ENCODE results near the gene ZNF451. TPM values are rescaled to one million over a fixed set of nuclear protein-coding genes. Genes with fewer than 3 reads are reported as not detected.
A peak's percentile ranks its signal among the peaks of the same experiment; 100 is the strongest.

ZNF451 gene
- polyA plus RNA-seq, 1 of the 3 experiments (the other 2 are of a cell fraction): 8.5 TPM

DNA sequence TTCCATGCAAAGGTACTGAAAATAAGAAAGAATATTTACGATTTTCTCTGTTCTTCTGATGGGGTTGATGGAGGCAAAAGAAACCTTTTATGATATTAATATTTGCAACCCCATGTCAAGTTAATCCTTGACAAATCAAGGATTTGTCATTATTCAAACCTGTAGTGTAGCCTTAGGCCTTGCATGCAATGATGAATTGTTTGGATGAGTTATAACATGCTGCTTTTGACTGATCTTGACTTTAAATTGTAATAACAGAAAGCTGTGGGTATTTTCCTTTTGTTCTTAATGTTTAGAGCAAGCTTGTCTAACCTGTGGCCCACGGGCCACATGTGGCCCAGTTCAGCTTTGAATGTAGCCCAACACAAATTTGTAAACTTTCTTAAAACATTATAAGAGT lies 69.1 kb downstream of the ZNF451 start:
- Histone ChIP-seq H3K27ac (ENCODE audit: low read depth in 2 of 2, low read length in 1 of 2) (0 out of 4 replicates have a peak overlapping the region, but pooled peaks of 1 of the 2 experiments have one; percentile 45), H3K9me3 (no peaks in the 10 kb centered on the region), H3K9me2 (no peaks in the 10 kb centered on the region), H3K9ac (no peak overlapping the region), H3K4me1 (ENCODE audit: control insufficient read depth in 1 of 2, insufficient read depth in 2 of 2, low read depth in 1 of 2, low read length in 1 of 2) (no peaks in the 10 kb centered on the region; a peak in 1 of 4 replicates), H3K36me3 (replicated peaks in 1 of 2; ENCODE audit: control insufficient read depth in 1 of 2, insufficient read depth in 2 of 2, low read length in 1 of 2) (peaks cover 35 to 64% of the 10 kb centered on the region in 2 experiments), H4K20me1 (ENCODE audit: insufficient read depth) (no peaks in the 10 kb centered on the region), H3K4me2 (no peak overlapping the region), H2AFZ (ENCODE audit: low read depth) (no peak overlapping the region), H3F3A (replicated peaks; ENCODE audit: insufficient read depth) (peaks cover 21% of the 10 kb centered on the region), H3K79me2 (ENCODE audit: insufficient read depth) (no peaks in the 10 kb centered on the region), H3K4me3 (ENCODE audit: low read depth in 2 of 2, low read length in 1 of 2) (no peak overlapping the region), H3K27me3 (ENCODE audit: insufficient read depth) (no peaks in the 10 kb centered on the region)
- POLR2A ChIA-PET: no interaction called here
- CTCF ChIA-PET: interaction anchor here (0.9 kb wide), 1 partner anchor 135 kb away, joined by 3 read pairs; no protein-coding TSS in a partner anchor
- 95% methylated on average over 2 of the region's 2 CpGs for WGBS (ENCODE audit: low lambda C conversion rate)
- DNase-seq: no peak
- TF ChIP-seq, protein P1, sequence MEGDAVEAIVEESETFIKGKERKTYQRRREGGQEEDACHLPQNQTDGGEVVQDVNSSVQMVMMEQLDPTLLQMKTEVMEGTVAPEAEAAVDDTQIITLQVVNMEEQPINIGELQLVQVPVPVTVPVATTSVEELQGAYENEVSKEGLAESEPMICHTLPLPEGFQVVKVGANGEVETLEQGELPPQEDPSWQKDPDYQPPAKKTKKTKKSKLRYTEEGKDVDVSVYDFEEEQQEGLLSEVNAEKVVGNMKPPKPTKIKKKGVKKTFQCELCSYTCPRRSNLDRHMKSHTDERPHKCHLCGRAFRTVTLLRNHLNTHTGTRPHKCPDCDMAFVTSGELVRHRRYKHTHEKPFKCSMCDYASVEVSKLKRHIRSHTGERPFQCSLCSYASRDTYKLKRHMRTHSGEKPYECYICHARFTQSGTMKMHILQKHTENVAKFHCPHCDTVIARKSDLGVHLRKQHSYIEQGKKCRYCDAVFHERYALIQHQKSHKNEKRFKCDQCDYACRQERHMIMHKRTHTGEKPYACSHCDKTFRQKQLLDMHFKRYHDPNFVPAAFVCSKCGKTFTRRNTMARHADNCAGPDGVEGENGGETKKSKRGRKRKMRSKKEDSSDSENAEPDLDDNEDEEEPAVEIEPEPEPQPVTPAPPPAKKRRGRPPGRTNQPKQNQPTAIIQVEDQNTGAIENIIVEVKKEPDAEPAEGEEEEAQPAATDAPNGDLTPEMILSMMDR (IDR thresholded peaks at IDR 0.05): no peak
- TF ChIP-seq, protein P2, sequence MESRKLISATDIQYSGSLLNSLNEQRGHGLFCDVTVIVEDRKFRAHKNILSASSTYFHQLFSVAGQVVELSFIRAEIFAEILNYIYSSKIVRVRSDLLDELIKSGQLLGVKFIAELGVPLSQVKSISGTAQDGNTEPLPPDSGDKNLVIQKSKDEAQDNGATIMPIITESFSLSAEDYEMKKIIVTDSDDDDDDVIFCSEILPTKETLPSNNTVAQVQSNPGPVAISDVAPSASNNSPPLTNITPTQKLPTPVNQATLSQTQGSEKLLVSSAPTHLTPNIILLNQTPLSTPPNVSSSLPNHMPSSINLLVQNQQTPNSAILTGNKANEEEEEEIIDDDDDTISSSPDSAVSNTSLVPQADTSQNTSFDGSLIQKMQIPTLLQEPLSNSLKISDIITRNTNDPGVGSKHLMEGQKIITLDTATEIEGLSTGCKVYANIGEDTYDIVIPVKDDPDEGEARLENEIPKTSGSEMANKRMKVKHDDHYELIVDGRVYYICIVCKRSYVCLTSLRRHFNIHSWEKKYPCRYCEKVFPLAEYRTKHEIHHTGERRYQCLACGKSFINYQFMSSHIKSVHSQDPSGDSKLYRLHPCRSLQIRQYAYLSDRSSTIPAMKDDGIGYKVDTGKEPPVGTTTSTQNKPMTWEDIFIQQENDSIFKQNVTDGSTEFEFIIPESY (IDR thresholded peaks at IDR 0.05; ENCODE audit: borderline replicate concordance, low read depth): no peak
- TF ChIP-seq, protein P3, sequence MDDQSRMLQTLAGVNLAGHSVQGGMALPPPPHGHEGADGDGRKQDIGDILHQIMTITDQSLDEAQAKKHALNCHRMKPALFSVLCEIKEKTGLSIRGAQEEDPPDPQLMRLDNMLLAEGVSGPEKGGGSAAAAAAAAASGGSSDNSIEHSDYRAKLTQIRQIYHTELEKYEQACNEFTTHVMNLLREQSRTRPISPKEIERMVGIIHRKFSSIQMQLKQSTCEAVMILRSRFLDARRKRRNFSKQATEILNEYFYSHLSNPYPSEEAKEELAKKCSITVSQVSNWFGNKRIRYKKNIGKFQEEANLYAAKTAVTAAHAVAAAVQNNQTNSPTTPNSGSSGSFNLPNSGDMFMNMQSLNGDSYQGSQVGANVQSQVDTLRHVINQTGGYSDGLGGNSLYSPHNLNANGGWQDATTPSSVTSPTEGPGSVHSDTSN (IDR thresholded peaks at IDR 0.05): no peak
- TF ChIP-seq GABPA (IDR thresholded peaks at IDR 0.05; ENCODE audit: low read depth): no peak

DNA sequence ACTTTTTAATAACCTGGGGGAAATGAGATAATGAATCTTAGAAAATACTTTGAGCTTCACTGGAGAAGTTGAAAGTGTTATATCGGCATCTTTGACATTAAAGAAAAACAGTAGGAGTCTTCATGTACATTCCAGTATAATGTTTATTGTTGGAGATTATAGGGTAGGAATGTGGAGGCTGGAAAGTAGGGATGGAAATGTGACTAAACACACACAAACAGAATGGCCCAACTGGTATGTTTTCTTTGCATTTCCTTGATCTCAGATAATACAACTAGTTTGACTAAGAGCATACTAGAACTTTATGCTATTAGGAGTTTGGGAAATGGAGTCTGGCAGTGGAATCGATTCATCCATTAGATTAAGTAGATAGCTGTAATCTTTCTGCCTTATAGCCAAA lies 72.0 kb downstream of the ZNF451 start:
- no peak overlapping the region for H3K4me2 ChIP-seq
- no peak for DNase-seq
- H2AFZ ChIP-seq (ENCODE audit: low read depth): no peak overlapping the region
- POLR2A ChIA-PET: no interaction called here
- H3K36me3 ChIP-seq (replicated peaks in 1 of 2; ENCODE audit: control insufficient read depth in 1 of 2, insufficient read depth in 2 of 2, low read length in 1 of 2): peaks cover 41 to 71% of the 10 kb centered on the region in 2 experiments
- H3F3A ChIP-seq (replicated peaks; ENCODE audit: insufficient read depth): peaks cover 21% of the 10 kb centered on the region
- H3K9ac ChIP-seq: no peak overlapping the region
- no peaks in the 10 kb centered on the region for H3K27me3 ChIP-seq (ENCODE audit: insufficient read depth)
- H3K4me3 ChIP-seq (ENCODE audit: low read depth in 2 of 2, low read length in 1 of 2): no peak overlapping the region
- peaks cover 12% of the 10 kb centered on the region for H3K9me3 ChIP-seq
- TF ChIP-seq RAD21 (IDR thresholded peaks at IDR 0.05; ENCODE audit: low read length): no peak
- no peak for TF ChIP-seq RFX5 (IDR thresholded peaks at IDR 0.05; ENCODE audit: low read length)
- TF ChIP-seq, protein P2 (IDR thresholded peaks at IDR 0.05; ENCODE audit: borderline replicate concordance, low read depth): no peak
- no peak for TF ChIP-seq RCOR1 (IDR thresholded peaks at IDR 0.05; ENCODE audit: low read length)
- no peak for TF ChIP-seq FOXM1 (IDR thresholded peaks at IDR 0.05; ENCODE audit: low read depth)
- TF ChIP-seq EP300 (IDR thresholded peaks at IDR 0.05; ENCODE audit: borderline replicate concordance in 1 of 2, low read depth in 1 of 2, low read length in 1 of 2): no peak
- TF ChIP-seq RXRA (IDR thresholded peaks at IDR 0.05; ENCODE audit: borderline replicate concordance, low read depth): no peak
- 70% methylated on average over 2 of the region's 2 CpGs for WGBS (ENCODE audit: low lambda C conversion rate)
- no peaks in the 10 kb centered on the region; a peak in 1 of 4 replicates for H3K4me1 ChIP-seq (ENCODE audit: control insufficient read depth in 1 of 2, insufficient read depth in 2 of 2, low read depth in 1 of 2, low read length in 1 of 2)
- no peaks in the 10 kb centered on the region for H3K9me2 ChIP-seq
- no peak overlapping the region for H3K27ac ChIP-seq (ENCODE audit: low read depth in 2 of 2, low read length in 1 of 2)
- no peaks in the 10 kb centered on the region for H3K79me2 ChIP-seq (ENCODE audit: insufficient read depth)
- CTCF ChIA-PET: interaction anchor here (0.9 to 1.6 kb wide), 2 partner anchors 10 kb away, joined by 3 to 4 read pairs; partner anchors contain the start of gene BAG2
- no peaks in the 10 kb centered on the region for H4K20me1 ChIP-seq (ENCODE audit: insufficient read depth)
